Rectal smooth muscle tissue (tissue), 1 donor: ENCODE results near the gene OR2B3.

Source experiments
- H3K27ac ChIP-seq: one replicate; pipeline ENCODE4 v1.7.0; 2013; ENCODE audit warnings: low read depth, low read length, inconsistent platforms
- H3K27me3 ChIP-seq: one replicate; pipeline ENCODE4 v1.7.0; 2013; ENCODE audit warnings: low read length; ENCODE audit not compliant: control insufficient read depth, insufficient read depth
- H3K36me3 ChIP-seq: one replicate; pipeline ENCODE4 v1.7.0; 2013; ENCODE audit warnings: low read length; ENCODE audit not compliant: control insufficient read depth, insufficient read depth
- H3K4me1 ChIP-seq: one replicate; pipeline ENCODE4 v1.7.0; 2013; ENCODE audit warnings: low read length; ENCODE audit not compliant: control insufficient read depth, insufficient read depth
- H3K4me3 ChIP-seq: one replicate; pipeline ENCODE4 v1.7.0; 2013; ENCODE audit warnings: low read length
- H3K9ac ChIP-seq: one replicate; pipeline ENCODE4 v1.7.0; 2013; ENCODE audit warnings: low read length

The OR2B3 gene

DNA sequence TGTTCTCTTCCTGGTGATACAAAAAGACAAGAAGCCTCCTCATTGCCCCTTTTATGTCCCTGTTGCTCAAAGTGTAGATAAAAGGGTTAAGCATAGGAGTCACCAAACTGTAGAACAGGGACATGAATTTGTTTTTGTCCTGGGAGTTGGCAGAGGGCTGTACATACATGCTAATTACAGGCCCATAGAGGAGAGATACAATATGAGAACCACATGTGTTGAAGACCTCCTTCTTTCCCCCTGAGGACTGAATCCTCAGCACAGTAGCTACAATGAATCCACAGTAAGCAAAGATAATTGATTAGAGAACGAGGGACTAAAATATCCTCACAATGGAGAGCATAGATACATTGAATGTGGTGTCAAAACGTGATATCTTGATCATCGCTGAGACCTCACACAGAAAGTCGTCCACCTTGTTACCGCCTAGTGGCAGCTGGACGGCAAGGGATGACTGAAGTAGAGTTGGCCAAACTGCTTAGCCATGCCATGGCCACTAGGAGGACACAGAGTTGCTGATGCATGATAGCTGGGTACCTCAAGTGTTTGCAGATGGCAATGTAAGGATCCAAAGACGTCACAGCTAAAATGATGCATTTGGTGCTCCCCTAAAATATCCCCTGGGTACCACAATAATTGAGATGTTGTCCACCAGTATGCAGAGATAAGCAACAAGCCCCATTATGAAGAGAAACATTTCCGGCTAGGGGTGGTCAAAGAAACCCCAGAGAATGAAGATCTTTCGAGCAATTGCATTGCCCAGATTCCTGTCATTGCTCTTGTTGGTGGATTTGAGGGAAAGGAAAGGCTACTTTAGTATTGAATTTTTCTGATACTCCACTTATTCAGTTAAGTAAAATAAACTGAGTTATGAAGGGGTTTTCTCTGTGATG lies 15.0 kb downstream of the OR2B3 start:
- no peaks in the 10 kb centered on the region for H3K36me3 ChIP-seq
- no peak overlapping the region for H3K9ac ChIP-seq
- H3K4me3 ChIP-seq: no peak overlapping the region
- no peaks in the 10 kb centered on the region for H3K4me1 ChIP-seq
- no peak overlapping the region for H3K27ac ChIP-seq
- H3K27me3 ChIP-seq: no peaks in the 10 kb centered on the region

GRCh38 chr6:29051680-29052079 lies 35.4 kb downstream of the OR2B3 start:
- H3K27me3 ChIP-seq: no peaks in the 10 kb centered on the region
- no peak overlapping the region for H3K27ac ChIP-seq
- no peak overlapping the region for H3K4me3 ChIP-seq
- H3K9ac ChIP-seq: no peak overlapping the region
- H3K4me1 ChIP-seq: no peaks in the 10 kb centered on the region
- no peaks in the 10 kb centered on the region for H3K36me3 ChIP-seq

- Histone ChIP-seq H3K4me1 (no peaks in the 10 kb centered on the region), H3K27me3 (no peaks in the 10 kb centered on the region), H3K27ac (no peak within 1 kb of the TSS), H3K4me3 (no peak within 1 kb of the TSS), H3K36me3 (no peaks in the 10 kb centered on the region), H3K9ac (no peak within 1 kb of the TSS)
Measured at GRCh38 chr6:29045075-29045474, 42.0 kb downstream of the OR2B3 start, which contains the start of gene OR2W1. Gene OR2W1, minus strand, starts transcription at chr6:29045175. Its CDS starts 0 bp downstream, at chr6:29045175.
